ENCODE results near the gene ZNF8. TPM values are rescaled to one million over a fixed set of nuclear protein-coding genes. Genes with fewer than 3 reads are reported as not detected.

The ZNF8 gene
- total RNA-seq, 1 donor from 2014 or later, result 6.0 TPM

DNA sequence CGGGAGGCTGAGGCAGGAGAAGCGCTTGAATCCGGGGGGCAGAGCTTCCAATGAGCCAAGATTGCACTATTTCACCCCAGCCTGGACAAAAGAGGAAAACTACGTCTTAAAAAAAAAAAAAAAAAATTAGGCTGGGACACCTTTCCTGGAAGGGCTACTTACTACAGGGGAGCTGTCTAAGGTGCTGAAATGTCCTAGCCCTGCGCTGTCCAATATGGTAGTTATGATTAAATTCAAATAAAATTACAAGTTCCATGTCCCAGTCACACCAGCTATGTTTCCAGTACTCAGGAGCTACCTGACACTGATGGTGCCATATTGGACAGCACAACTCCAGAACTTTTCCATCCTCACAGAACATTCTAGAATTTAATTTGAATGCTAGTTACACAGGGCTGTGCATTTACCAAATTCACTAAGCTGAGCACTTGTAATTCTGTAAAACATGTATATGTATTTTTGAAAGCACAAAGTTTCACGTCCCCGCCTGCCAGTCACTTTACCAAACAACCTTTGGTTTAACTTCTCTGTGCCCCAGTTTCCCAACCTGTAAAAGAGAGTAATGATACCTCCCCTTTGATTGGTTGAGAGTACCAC lies 38.8 kb downstream of the ZNF8 start:
- no peaks in the 10 kb centered on the region for H3K4me1 ChIP-seq
- H3K27ac ChIP-seq, result no peak overlapping the region
- intact Hi-C loops (cut with DNase I), result no loop called here
- H3K4me3 ChIP-seq, result no peak overlapping the region
- TF ChIP-seq, protein P1, sequence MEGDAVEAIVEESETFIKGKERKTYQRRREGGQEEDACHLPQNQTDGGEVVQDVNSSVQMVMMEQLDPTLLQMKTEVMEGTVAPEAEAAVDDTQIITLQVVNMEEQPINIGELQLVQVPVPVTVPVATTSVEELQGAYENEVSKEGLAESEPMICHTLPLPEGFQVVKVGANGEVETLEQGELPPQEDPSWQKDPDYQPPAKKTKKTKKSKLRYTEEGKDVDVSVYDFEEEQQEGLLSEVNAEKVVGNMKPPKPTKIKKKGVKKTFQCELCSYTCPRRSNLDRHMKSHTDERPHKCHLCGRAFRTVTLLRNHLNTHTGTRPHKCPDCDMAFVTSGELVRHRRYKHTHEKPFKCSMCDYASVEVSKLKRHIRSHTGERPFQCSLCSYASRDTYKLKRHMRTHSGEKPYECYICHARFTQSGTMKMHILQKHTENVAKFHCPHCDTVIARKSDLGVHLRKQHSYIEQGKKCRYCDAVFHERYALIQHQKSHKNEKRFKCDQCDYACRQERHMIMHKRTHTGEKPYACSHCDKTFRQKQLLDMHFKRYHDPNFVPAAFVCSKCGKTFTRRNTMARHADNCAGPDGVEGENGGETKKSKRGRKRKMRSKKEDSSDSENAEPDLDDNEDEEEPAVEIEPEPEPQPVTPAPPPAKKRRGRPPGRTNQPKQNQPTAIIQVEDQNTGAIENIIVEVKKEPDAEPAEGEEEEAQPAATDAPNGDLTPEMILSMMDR (IDR thresholded peaks at IDR 0.05), result no peak
- no peaks in the 10 kb centered on the region for H3K27me3 ChIP-seq
- DNase-seq (ENCODE audit: low spot score in 2 of 2), result no peak
- H3K9me3 ChIP-seq, result no peaks in the 10 kb centered on the region
- peaks cover 34 to 50% of the 10 kb centered on the region in 2 donors for H3K36me3 ChIP-seq

DNA sequence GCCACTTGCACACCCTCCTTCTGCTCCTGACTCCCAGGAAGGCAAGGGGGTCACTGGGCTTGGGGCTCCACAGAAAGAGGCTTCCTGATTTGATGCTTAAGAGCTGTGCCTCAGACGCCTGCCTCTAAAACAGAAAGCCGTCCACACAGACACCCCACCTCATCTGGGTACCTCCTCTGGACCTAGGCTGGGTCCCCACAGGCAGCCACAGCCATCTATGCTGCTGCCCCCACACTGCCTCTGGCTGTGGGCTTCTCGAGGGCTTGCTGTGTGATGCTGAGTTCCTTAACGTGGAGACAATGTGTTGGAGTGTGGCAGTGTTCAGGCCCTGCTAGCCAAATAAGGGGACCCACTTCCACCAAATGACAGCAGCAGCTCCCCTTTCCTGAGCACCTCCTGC lies 39.5 kb downstream of the ZNF8 start:
- Histone ChIP-seq H3K36me3 (peaks cover 27 to 43% of the 10 kb centered on the region in 2 donors), H3K27me3 (no peaks in the 10 kb centered on the region), H3K4me3 (no peak overlapping the region), H3K4me1 (no peaks in the 10 kb centered on the region), H3K27ac (no peak overlapping the region), H3K9me3 (no peaks in the 10 kb centered on the region)
- intact Hi-C loops (cut with DNase I), result no loop called here
- DNase-seq (ENCODE audit: low spot score in 2 of 2), result no peak
- TF ChIP-seq, protein P1 (IDR thresholded peaks at IDR 0.05), result no peak

DNA sequence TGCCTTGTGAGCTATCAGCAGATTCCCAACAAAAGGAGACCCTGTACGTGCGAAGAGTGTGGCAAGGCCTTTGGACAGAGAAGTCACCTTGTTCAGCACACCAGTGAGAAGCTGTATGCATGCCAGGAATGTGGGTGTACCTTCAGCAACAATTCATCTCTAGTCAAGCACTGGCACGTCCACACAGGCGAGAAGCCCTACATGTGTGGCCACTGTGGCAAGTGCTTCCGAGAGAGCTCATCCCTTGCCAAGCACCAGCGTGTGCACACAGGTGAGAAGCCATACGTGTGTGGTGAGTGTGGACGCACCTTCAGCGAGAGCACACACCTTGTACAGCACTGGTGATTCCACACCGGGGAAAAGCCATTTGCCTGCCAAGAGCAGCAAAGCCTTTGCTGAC lies 40.5 kb downstream of the ZNF8 start:
- TF ChIP-seq, protein P1 (IDR thresholded peaks at IDR 0.05), result no peak
- Histone ChIP-seq H3K9me3 (no peaks in the 10 kb centered on the region), H3K4me3 (no peak overlapping the region), H3K27ac (no peak overlapping the region), H3K36me3 (peaks cover 18 to 34% of the 10 kb centered on the region in 2 donors), H3K4me1 (no peaks in the 10 kb centered on the region), H3K27me3 (no peaks in the 10 kb centered on the region)
- no peak for DNase-seq (ENCODE audit: low spot score in 2 of 2)
- intact Hi-C loops (cut with DNase I), result no loop called here

DNA sequence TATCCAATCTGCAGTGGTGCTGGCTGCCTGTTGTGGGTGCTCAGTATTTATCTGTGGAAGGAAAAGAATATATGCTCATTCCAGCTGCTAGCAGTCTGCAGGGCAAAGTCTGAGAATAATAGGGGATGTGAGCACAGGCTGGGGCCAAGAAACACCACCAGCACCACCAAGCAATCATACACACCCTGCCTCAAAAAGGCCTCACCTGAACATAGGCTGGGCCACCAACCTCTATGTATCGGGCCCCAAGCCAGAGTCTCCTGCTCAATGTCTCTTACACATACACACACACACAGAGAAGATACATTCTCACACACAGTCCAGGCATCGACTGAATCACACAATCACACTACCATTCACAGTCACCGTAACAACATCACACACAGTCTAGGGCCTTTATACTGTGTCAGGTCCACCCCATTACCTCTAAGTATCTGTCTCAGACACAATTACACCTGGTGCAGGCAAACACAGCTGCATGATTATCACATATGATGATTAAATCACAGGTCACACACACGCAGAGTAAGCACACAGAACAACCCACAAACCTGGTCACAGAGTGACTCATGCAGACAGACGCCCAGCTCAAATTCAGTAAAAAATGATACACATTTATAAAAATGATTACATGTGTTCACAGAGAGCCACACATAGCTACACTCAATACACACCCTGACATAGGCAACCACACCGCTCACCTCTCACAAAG lies 46.7 kb downstream of the ZNF8 start:
- peak overlapping the region in 1 of 2 donors; percentile 92 for H3K4me3 ChIP-seq
- DNase-seq (ENCODE audit: low spot score in 2 of 2), result no peak

DNA sequence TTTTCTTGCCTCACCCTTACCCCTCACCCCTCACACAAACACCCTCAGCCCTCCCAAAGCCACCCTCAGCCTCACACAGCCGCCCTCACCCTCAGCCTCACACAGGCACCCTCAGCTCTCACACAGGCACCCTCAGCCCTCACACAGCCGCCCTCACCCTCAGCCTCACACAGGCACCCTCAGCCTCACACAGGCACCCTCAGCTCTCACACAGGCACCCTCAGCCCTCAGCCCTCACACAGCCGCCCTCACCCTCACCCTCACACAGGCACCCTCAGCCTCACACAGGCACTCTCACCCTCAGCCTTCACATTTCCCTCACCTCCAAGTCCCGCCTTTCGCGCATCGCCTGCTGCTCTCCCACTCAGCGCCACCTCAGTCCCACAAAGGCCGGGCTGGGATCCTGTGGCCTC lies 47.8 kb downstream of the ZNF8 start:
- Histone ChIP-seq H3K4me3 (peak overlapping the region; percentile 91 to 92), H3K27me3 (no peaks in the 10 kb centered on the region), H3K9me3 (no peaks in the 10 kb centered on the region), H3K27ac (peak overlapping the region; percentile 91 to 96), H3K4me1 (peaks cover 4 to 13% of the 10 kb centered on the region in 2 donors), H3K36me3 (no peaks in the 10 kb centered on the region)
- intact Hi-C loops (cut with DNase I), result loop anchor here (1.0 kb wide), 1 partner anchor 48 kb away; the partner anchor contains the start of gene ZNF8
- no peak for DNase-seq (ENCODE audit: low spot score in 2 of 2)
- TF ChIP-seq, protein P1 (IDR thresholded peaks at IDR 0.05), result no peak

More for the DNA sequence above, 46.7 kb downstream of the ZNF8 start:
- TF ChIP-seq, protein P1 (IDR thresholded peaks at IDR 0.05), result no peak
- Histone ChIP-seq H3K36me3 (peaks cover 0 to 1% of the 10 kb centered on the region in 2 donors), H3K27ac (no peak overlapping the region), H3K9me3 (no peaks in the 10 kb centered on the region), H3K4me1 (peaks cover 4 to 13% of the 10 kb centered on the region in 2 donors), H3K27me3 (no peaks in the 10 kb centered on the region)
- intact Hi-C loops (cut with DNase I), result loop anchor here (1.0 kb wide), 1 partner anchor 47 kb away; the partner anchor contains the start of gene ZNF8

Data from ascending aorta (tissue), 2 donors.